Hepatocyte (in vitro differentiated cells): Measurements from ENCODE around the gene PTPN13.

ENCODE experiments used
- CTCF ChIP-seq: fragments of 200-600 bp; sonication (generic); IDR thresholded peaks from 2 replicates; pipeline ENCODE4 v1.5.1; 2016; ENCODE audit warnings: antibody characterized with exemption, mild to moderate bottlenecking; ENCODE audit not compliant: poor library complexity
- EZH2 ChIP-seq: fragments of 200-600 bp; sonication (generic); IDR thresholded peaks from 2 replicates; pipeline ENCODE4 v1.6.1; 2016; ENCODE audit warnings: antibody characterized with exemption, mild to moderate bottlenecking, borderline replicate concordance
- EZH2phosphoT487 ChIP-seq: fragments of 200-600 bp; sonication (generic); IDR thresholded peaks from one replicate; pipeline ENCODE4 v1.6.1; 2018; ENCODE audit warnings: antibody characterized with exemption, mild to moderate bottlenecking, low read depth, moderate library complexity; ENCODE audit not compliant: unreplicated experiment, severe bottlenecking

GRCh38 chr4:86685401-86685800 is 91.3 kb downstream of the PTPN13 start:
- no peak for TF ChIP-seq CTCF
- no peak for TF ChIP-seq EZH2phosphoT487
- TF ChIP-seq EZH2: no peak
